SK-N-MC (cell line): Measurements from ENCODE around the gene MAPKAPK2.
A peak's percentile ranks its signal among the peaks of the same experiment; 100 is the strongest.

Experiments
- DNase-seq: peaks from one replicate; pipeline ENCODE4 v3.0.0-alpha.2; 2011; ENCODE audit warnings: low read depth, low spot score
- H3K27ac ChIP-seq: fragments of 200-600 bp; sonication (generic); 2 replicates; pipeline ENCODE4 v1.5.1; 2016; ENCODE audit warnings: mixed run types
- H3K36me3 ChIP-seq: fragments of 200-600 bp; sonication (generic); 2 replicates; pipeline ENCODE4 v1.6.1; 2017; ENCODE audit warnings: antibody characterized with exemption, low read length, mixed read lengths; ENCODE audit not compliant: insufficient read depth
- H3K4me3 ChIP-seq: fragments of 200-600 bp; sonication (generic); 2 replicates; pipeline ENCODE4 v1.5.1; 2016
- H3K9ac ChIP-seq: fragments of 200-600 bp; sonication (generic); 2 replicates; pipeline ENCODE4 v1.8.0; 2017; ENCODE audit warnings: mixed run types, mixed read lengths; ENCODE audit not compliant: insufficient read length
- H3K9me3 ChIP-seq: fragments of 200-600 bp; sonication (generic); 2 replicates; pipeline ENCODE4 v1.6.1; 2017; ENCODE audit warnings: low read depth, mild to moderate bottlenecking, antibody characterized with exemption, low read length, moderate library complexity, mixed read lengths
- EZH2 ChIP-seq: fragments of 200-600 bp; sonication (generic); IDR thresholded peaks from one replicate; pipeline ENCODE4 v1.6.1; 2017; ENCODE audit warnings: antibody characterized with exemption
- FOXP2 ChIP-seq: optimal IDR thresholded peaks from 2 replicates; pipeline ENCODE3; 2011; ENCODE audit warnings: mild to moderate bottlenecking, moderate library complexity; ENCODE audit not compliant: insufficient read depth; ENCODE audit errors: extremely low read length, control extremely low read depth
- POLR2AphosphoS5 ChIP-seq: IDR thresholded peaks from 2 replicates; pipeline ENCODE4 v1.6.1; 2012; ENCODE audit warnings: mild to moderate bottlenecking, low read depth, low read length, borderline replicate concordance

Gene MAPKAPK2

GRCh38 chr1:206741142-206741701, 56.5 kb downstream of the MAPKAPK2 start:
- no peak for DNase-seq
- H3K27ac ChIP-seq, result no peak overlapping the region

GRCh38 chr1:206742719-206743383, 58.1 kb downstream of the MAPKAPK2 start:
- TF ChIP-seq FOXP2 (no peak), POLR2AphosphoS5 (no peak), EZH2 (no peak)
- H3K27ac ChIP-seq, result no peak overlapping the region

More at GRCh38 chr1:206741142-206741701, 56.5 kb downstream of the MAPKAPK2 start:
- no peaks in the 10 kb centered on the region for H3K9me3 ChIP-seq
- H3K36me3 ChIP-seq, result no peaks in the 10 kb centered on the region
- H3K4me3 ChIP-seq, result no peak overlapping the region
- no peak overlapping the region for H3K9ac ChIP-seq
- TF ChIP-seq EZH2 (no peak), POLR2AphosphoS5 (no peak), FOXP2 (no peak)

GRCh38 chr1:206744683-206745082, 60.0 kb downstream of the MAPKAPK2 start:
- H3K27ac ChIP-seq, result no peak overlapping the region
- TF ChIP-seq POLR2AphosphoS5 (no peak), EZH2 (no peak)
- no peak overlapping the region for H3K9ac ChIP-seq
- H3K36me3 ChIP-seq, result no peaks in the 10 kb centered on the region
- H3K9me3 ChIP-seq, result no peaks in the 10 kb centered on the region
- no peak overlapping the region for H3K4me3 ChIP-seq
- no peak for DNase-seq

More at GRCh38 chr1:206742719-206743383, 58.1 kb downstream of the MAPKAPK2 start:
- no peak for DNase-seq
- no peak overlapping the region for H3K9ac ChIP-seq
- no peaks in the 10 kb centered on the region for H3K36me3 ChIP-seq
- no peak overlapping the region for H3K4me3 ChIP-seq
- H3K9me3 ChIP-seq, result no peaks in the 10 kb centered on the region

GRCh38 chr1:206745301-206745700, 60.6 kb downstream of the MAPKAPK2 start:
- TF ChIP-seq EZH2 (no peak), POLR2AphosphoS5 (no peak), FOXP2 (no peak)

GRCh38 chr1:206748348-206749030, 63.8 kb downstream of the MAPKAPK2 start:
- H3K9me3 ChIP-seq, result no peaks in the 10 kb centered on the region
- H3K9ac ChIP-seq, result no peak overlapping the region
- TF ChIP-seq EZH2 (no peak), POLR2AphosphoS5 (no peak), FOXP2 (no peak)
- no peak overlapping the region for H3K27ac ChIP-seq
- DNase-seq, result no peak
- no peak overlapping the region for H3K4me3 ChIP-seq
- no peaks in the 10 kb centered on the region for H3K36me3 ChIP-seq

More at GRCh38 chr1:206745301-206745700, 60.6 kb downstream of the MAPKAPK2 start:
- H3K36me3 ChIP-seq, result no peaks in the 10 kb centered on the region
- H3K4me3 ChIP-seq, result no peak overlapping the region
- no peak overlapping the region for H3K27ac ChIP-seq
- no peak overlapping the region for H3K9ac ChIP-seq
- DNase-seq, result no peak
- no peaks in the 10 kb centered on the region for H3K9me3 ChIP-seq

GRCh38 chr1:206751891-206752290, 67.2 kb downstream of the MAPKAPK2 start:
- TF ChIP-seq FOXP2, result no peak
- no peak for TF ChIP-seq EZH2
- TF ChIP-seq POLR2AphosphoS5, result no peak
- Histone ChIP-seq H3K36me3 (no peaks in the 10 kb centered on the region), H3K27ac (0 out of 2 replicates have a peak overlapping the region, but pooled peaks have one; percentile 42), H3K4me3 (no peak overlapping the region), H3K9me3 (no peaks in the 10 kb centered on the region), H3K9ac (no peak overlapping the region)
- no peak for DNase-seq

GRCh38 chr1:206752481-206752880, 67.8 kb downstream of the MAPKAPK2 start:
- no peak for TF ChIP-seq FOXP2
- TF ChIP-seq EZH2, result no peak
- TF ChIP-seq POLR2AphosphoS5, result no peak
- H3K9me3 ChIP-seq, result no peaks in the 10 kb centered on the region
- no peak overlapping the region for H3K4me3 ChIP-seq
- no peak overlapping the region for H3K9ac ChIP-seq
- no peak overlapping the region for H3K27ac ChIP-seq
- no peak for DNase-seq
- H3K36me3 ChIP-seq, result no peaks in the 10 kb centered on the region

- DNase-seq, result no peak
- no peaks in the 10 kb centered on the region for H3K36me3 ChIP-seq
- H3K9me3 ChIP-seq, result no peaks in the 10 kb centered on the region
- H3K4me3 ChIP-seq, result no peak overlapping the region
- TF ChIP-seq POLR2AphosphoS5 (no peak), EZH2 (no peak), FOXP2 (no peak)
- H3K27ac ChIP-seq, result no peak overlapping the region
- H3K9ac ChIP-seq, result no peak overlapping the region
Measured at GRCh38 chr1:206753141-206753540, 68.4 kb downstream of the MAPKAPK2 start.
